ENCODE data around the gene NAT10. TPM values are rescaled to one million over a fixed set of nuclear protein-coding genes. Genes with fewer than 3 reads are reported as not detected.

NAT10 gene
- total and polyA plus RNA-seq, 2 experiments from 2014 or later: 44.1 to 58.8 TPM

- no peak for TF ChIP-seq ZNF462 (CRISPR knock-in tag; IDR thresholded peaks at IDR 0.05)
- TF ChIP-seq REST (IDR thresholded peaks at IDR 0.05; ENCODE audit: unreplicated experiment): no peak
- no peak for TF ChIP-seq EZH2phosphoT487 (IDR thresholded peaks at IDR 0.05; ENCODE audit: unreplicated experiment)
- TF ChIP-seq STAT1 (IDR thresholded peaks at IDR 0.05; ENCODE audit: unreplicated experiment): no peak
- no peak for TF ChIP-seq POLR2AphosphoS5 (IDR thresholded peaks at IDR 0.05; ENCODE audit: low read depth)
- TF ChIP-seq NANOG (IDR thresholded peaks at IDR 0.05; ENCODE audit: borderline replicate concordance): no peak
These were observed 64.3 kb downstream of the NAT10 start (continued) for GRCh38 chr11:34169686-34170085.

- no peaks in the 10 kb centered on the region for H3K79me2 ChIP-seq (replicated peaks; ENCODE audit: insufficient read depth)
- Mint-ChIP-seq H3K36me3 (ENCODE audit: low read depth) (no peaks in the 10 kb centered on the region), H3K27ac (no peak overlapping the region), H3K27me3 (ENCODE audit: insufficient read depth, low read depth, poor library complexity) (peaks cover 8% of the 10 kb centered on the region), H3K9me3 (no peaks in the 10 kb centered on the region), H3K4me1 (peaks cover 12% of the 10 kb centered on the region; the same call in 2 of the 3 replicates), H3K4me3 (no peak overlapping the region)
- H3K4me1 ChIP-seq (ENCODE audit: insufficient read depth): peaks cover 8% of the 10 kb centered on the region
- H3K27me3 ChIP-seq (ENCODE audit: insufficient read depth): no peaks in the 10 kb centered on the region
- ATAC-seq (no peak), DNase-seq (ENCODE audit: low spot score) (no peak)
- peaks cover 2% of the 10 kb centered on the region; the same call in 1 of the 2 replicates for H4K20me1 ChIP-seq (replicated peaks; ENCODE audit: insufficient read depth)
- no peak overlapping the region for H3K4me2 ChIP-seq
- H3K4me3 ChIP-seq: no peak overlapping the region
- no peaks in the 10 kb centered on the region for H3K9me2 ChIP-seq (ENCODE audit: insufficient read depth)
- H3K27ac ChIP-seq (ENCODE audit: low read depth): no peak overlapping the region
- no peaks in the 10 kb centered on the region for H3F3A ChIP-seq (replicated peaks; ENCODE audit: low read depth)
- no peaks in the 10 kb centered on the region for H3K36me3 ChIP-seq (ENCODE audit: insufficient read depth)
- H2AFZ ChIP-seq: no peak overlapping the region
- no peak for TF ChIP-seq ZNF462 (CRISPR knock-in tag; IDR thresholded peaks at IDR 0.05)
- TF ChIP-seq ZNF114 (CRISPR knock-in tag; IDR thresholded peaks at IDR 0.05): no peak
These were observed 67.6 kb downstream of the NAT10 start for GRCh38 chr11:34173050-34173449.
